ENCODE data around the gene ANKH. TPM values are rescaled to one million over a fixed set of nuclear protein-coding genes. Genes with fewer than 3 reads are reported as not detected.
"Not testable (repeated sequence)": the region's sequence is repeated elsewhere in the genome, so short reads cannot be mapped to it uniquely, and the experiment has no call there.

The ANKH gene
- 100 to 1,000 TPM; 161 to 165 TPM for total RNA-seq
- 10 to 100 TPM; 34.1 to 67.1 TPM for polyA plus RNA-seq

GRCh38 chr5:14871214-14872069, at the start of gene ANKH:
Gene ANKH, minus strand, starts transcription at chr5:14871778. Its CDS starts 331 bp downstream, at chr5:14871447.
- no peaks in the 10 kb centered on the region for H3K36me3 ChIP-seq (ENCODE audit: insufficient read depth, low read length)
- peak within 1 kb of the TSS; percentile 67 for H3K27ac ChIP-seq (ENCODE audit: low read depth, low read length)
- intact Hi-C loops (cut with micrococcal nuclease): loop anchor here (2.0 to 5.0 kb wide), 6 partner anchors 75 to 729 kb away; partner anchors contain the start of gene TRIO
- peaks cover 0 to 9% of the 10 kb centered on the region in 2 donors for H3K36me3 Mint-ChIP-seq
- H3K4me1 ChIP-seq (ENCODE audit: insufficient read depth, low read length): peaks cover 22% of the 10 kb centered on the region
- DNase-seq: peak; percentile 77 to 89 (median 87)
- no peaks in the 10 kb centered on the region for H3K9me3 ChIP-seq (ENCODE audit: control insufficient read depth in 1 of 2, low read length in 2 of 2)
- ChIA-PET POLR2A (ENCODE audit: partially characterized antibody) (interaction anchor here (0.6 to 2.9 kb wide), 14 partner anchors 10 to 355 kb away, joined by 3 to 26 read pairs (median 4); no protein-coding TSS in a partner anchor), CTCF (ENCODE audit: partially characterized antibody) (interaction anchor here (0.6 to 2.0 kb wide), 9 partner anchors 13 to 186 kb away, joined by 3 to 14 read pairs (median 4); no protein-coding TSS in a partner anchor)
- no peaks in the 10 kb centered on the region for H3K9me3 Mint-ChIP-seq
- H3K27me3 ChIP-seq (ENCODE audit: insufficient read depth, low read length): no peaks in the 10 kb centered on the region
- no peaks in the 10 kb centered on the region for H3K27me3 Mint-ChIP-seq
- H3K4me1 Mint-ChIP-seq: peaks cover 29 to 46% (median 33%) of the 10 kb centered on the region in 4 donors
- H3K4me3 Mint-ChIP-seq: peak within 1 kb of the TSS; percentile 94 to 99 (median 98)
- H3K4me3 ChIP-seq (ENCODE audit: low read length in 2 of 2): peak within 1 kb of the TSS; percentile 74 to 76
- H3K27ac Mint-ChIP-seq: peak within 1 kb of the TSS; percentile 96 to 98 (median 97)

GRCh38 chr5:14920121-14920520, 48.5 kb upstream of the ANKH start:
- H3K27ac Mint-ChIP-seq: peak overlapping the region in 1 of 7 donors; percentile 21
- CTCF ChIA-PET (ENCODE audit: partially characterized antibody): no interaction called here
- intact Hi-C loops (cut with micrococcal nuclease): no loop called here

GRCh38 chr5:14919106-14919505, 47.5 kb upstream of the ANKH start:
- H3K27me3 ChIP-seq (ENCODE audit: insufficient read depth, low read length); H3K36me3 Mint-ChIP-seq; H3K27ac Mint-ChIP-seq; H3K9me3 ChIP-seq (ENCODE audit: control insufficient read depth in 1 of 2, low read length in 2 of 2); CTCF ChIA-PET (ENCODE audit: partially characterized antibody); H3K4me1 ChIP-seq (ENCODE audit: insufficient read depth, low read length); H3K9me3 Mint-ChIP-seq; DNase-seq; H3K36me3 ChIP-seq (ENCODE audit: insufficient read depth, low read length); POLR2A ChIA-PET (ENCODE audit: partially characterized antibody); H3K27me3 Mint-ChIP-seq; H3K4me1 Mint-ChIP-seq; H3K4me3 ChIP-seq (ENCODE audit: low read length in 2 of 2); H3K27ac ChIP-seq (ENCODE audit: low read depth, low read length); intact Hi-C loops (cut with micrococcal nuclease); H3K4me3 Mint-ChIP-seq: not testable (repeated sequence)

More at GRCh38 chr5:14920121-14920520, 48.5 kb upstream of the ANKH start:
- Histone ChIP-seq H3K27me3 (ENCODE audit: insufficient read depth, low read length) (no peaks in the 10 kb centered on the region), H3K27ac (ENCODE audit: low read depth, low read length) (no peak overlapping the region), H3K4me3 (ENCODE audit: low read length in 2 of 2) (no peak overlapping the region), H3K36me3 (ENCODE audit: insufficient read depth, low read length) (no peaks in the 10 kb centered on the region), H3K4me1 (ENCODE audit: insufficient read depth, low read length) (peaks cover 7% of the 10 kb centered on the region), H3K9me3 (ENCODE audit: control insufficient read depth in 1 of 2, low read length in 2 of 2) (no peaks in the 10 kb centered on the region)
- peaks cover 1 to 10% (median 7%) of the 10 kb centered on the region in 4 donors for H3K4me1 Mint-ChIP-seq
- H3K27me3 Mint-ChIP-seq: no peaks in the 10 kb centered on the region
- no peaks in the 10 kb centered on the region for H3K9me3 Mint-ChIP-seq
- DNase-seq: no peak
- POLR2A ChIA-PET (ENCODE audit: partially characterized antibody): no interaction called here
- no peak overlapping the region for H3K4me3 Mint-ChIP-seq
- no peaks in the 10 kb centered on the region for H3K36me3 Mint-ChIP-seq

GRCh38 chr5:14917719-14918118, 46.1 kb upstream of the ANKH start:
- no peak overlapping the region for H3K4me3 Mint-ChIP-seq
- peaks cover 0 to 2% (median 0%) of the 10 kb centered on the region in 8 donors for H3K9me3 Mint-ChIP-seq
- no peaks in the 10 kb centered on the region for H3K36me3 Mint-ChIP-seq
- no peaks in the 10 kb centered on the region for H3K4me1 Mint-ChIP-seq
- no peak for DNase-seq
- Histone ChIP-seq H3K4me1 (ENCODE audit: insufficient read depth, low read length) (no peaks in the 10 kb centered on the region), H3K4me3 (ENCODE audit: low read length in 2 of 2) (no peak overlapping the region), H3K36me3 (ENCODE audit: insufficient read depth, low read length) (no peaks in the 10 kb centered on the region), H3K27ac (ENCODE audit: low read depth, low read length) (no peak overlapping the region), H3K9me3 (ENCODE audit: control insufficient read depth in 1 of 2, low read length in 2 of 2) (no peaks in the 10 kb centered on the region), H3K27me3 (ENCODE audit: insufficient read depth, low read length) (no peaks in the 10 kb centered on the region)
- CTCF ChIA-PET (ENCODE audit: partially characterized antibody): no interaction called here
- intact Hi-C loops (cut with micrococcal nuclease): no loop called here
- H3K27me3 Mint-ChIP-seq: peaks cover 0 to 2% of the 10 kb centered on the region in 2 donors
- no peak overlapping the region for H3K27ac Mint-ChIP-seq
- POLR2A ChIA-PET (ENCODE audit: partially characterized antibody): no interaction called here

GRCh38 chr5:14915291-14915952, 43.8 kb upstream of the ANKH start:
- no peaks in the 10 kb centered on the region for H3K36me3 ChIP-seq (ENCODE audit: insufficient read depth, low read length)

GRCh38 chr5:14914623-14915260, 43.2 kb upstream of the ANKH start:
- Mint-ChIP-seq H3K27me3 (peaks cover under 1 to 2% of the 10 kb centered on the region in 2 donors), H3K4me1 (no peaks in the 10 kb centered on the region), H3K4me3 (no peak overlapping the region), H3K27ac (no peak overlapping the region), H3K9me3 (peaks cover 0 to 2% (median 0%) of the 10 kb centered on the region in 8 donors), H3K36me3 (no peaks in the 10 kb centered on the region)
- DNase-seq: no peak
- ChIA-PET POLR2A (ENCODE audit: partially characterized antibody) (no interaction called here), CTCF (ENCODE audit: partially characterized antibody) (no interaction called here)
- H3K36me3 ChIP-seq (ENCODE audit: insufficient read depth, low read length): no peaks in the 10 kb centered on the region
- intact Hi-C loops (cut with micrococcal nuclease): no loop called here
- H3K27me3 ChIP-seq (ENCODE audit: insufficient read depth, low read length): no peaks in the 10 kb centered on the region
- no peak overlapping the region for H3K27ac ChIP-seq (ENCODE audit: low read depth, low read length)
- H3K4me3 ChIP-seq (ENCODE audit: low read length in 2 of 2): no peak overlapping the region
- H3K4me1 ChIP-seq (ENCODE audit: insufficient read depth, low read length): no peaks in the 10 kb centered on the region
- no peaks in the 10 kb centered on the region for H3K9me3 ChIP-seq (ENCODE audit: control insufficient read depth in 1 of 2, low read length in 2 of 2)

More at GRCh38 chr5:14915291-14915952, 43.8 kb upstream of the ANKH start:
- Mint-ChIP-seq H3K36me3 (no peaks in the 10 kb centered on the region), H3K4me3 (no peak overlapping the region), H3K9me3 (peaks cover 0 to 2% (median 0%) of the 10 kb centered on the region in 8 donors), H3K27ac (no peak overlapping the region), H3K27me3 (peaks cover 0 to 2% of the 10 kb centered on the region in 2 donors), H3K4me1 (no peaks in the 10 kb centered on the region)
- intact Hi-C loops (cut with micrococcal nuclease): no loop called here
- H3K9me3 ChIP-seq (ENCODE audit: control insufficient read depth in 1 of 2, low read length in 2 of 2): no peaks in the 10 kb centered on the region
- no peak for DNase-seq
- H3K27ac ChIP-seq (ENCODE audit: low read depth, low read length): no peak overlapping the region
- ChIA-PET CTCF (ENCODE audit: partially characterized antibody) (interaction anchor here (1.0 kb wide), 1 partner anchor 10 kb away, joined by 3 read pairs; no protein-coding TSS in a partner anchor), POLR2A (ENCODE audit: partially characterized antibody) (no interaction called here)
- no peaks in the 10 kb centered on the region for H3K27me3 ChIP-seq (ENCODE audit: insufficient read depth, low read length)
- H3K4me1 ChIP-seq (ENCODE audit: insufficient read depth, low read length): no peaks in the 10 kb centered on the region
- no peak overlapping the region for H3K4me3 ChIP-seq (ENCODE audit: low read length in 2 of 2)

- ChIA-PET CTCF (ENCODE audit: partially characterized antibody) (no interaction called here), POLR2A (ENCODE audit: partially characterized antibody) (no interaction called here)
- H3K27me3 Mint-ChIP-seq: peaks cover 1 to 2% of the 10 kb centered on the region in 2 donors
- no peaks in the 10 kb centered on the region for H3K4me1 Mint-ChIP-seq
- H3K4me3 Mint-ChIP-seq: no peak overlapping the region
- intact Hi-C loops (cut with micrococcal nuclease): no loop called here
- H3K9me3 Mint-ChIP-seq: peaks cover 0 to 2% (median 0%) of the 10 kb centered on the region in 8 donors
- H3K27me3 ChIP-seq (ENCODE audit: insufficient read depth, low read length): no peaks in the 10 kb centered on the region
- no peak overlapping the region for H3K27ac ChIP-seq (ENCODE audit: low read depth, low read length)
- DNase-seq: no peak
- H3K4me3 ChIP-seq (ENCODE audit: low read length in 2 of 2): no peak overlapping the region
- no peaks in the 10 kb centered on the region for H3K4me1 ChIP-seq (ENCODE audit: insufficient read depth, low read length)
- H3K36me3 ChIP-seq (ENCODE audit: insufficient read depth, low read length): no peaks in the 10 kb centered on the region
- no peaks in the 10 kb centered on the region for H3K9me3 ChIP-seq (ENCODE audit: control insufficient read depth in 1 of 2, low read length in 2 of 2)
- H3K27ac Mint-ChIP-seq: no peak overlapping the region
- no peaks in the 10 kb centered on the region for H3K36me3 Mint-ChIP-seq
These were observed 42.6 kb upstream of the ANKH start for GRCh38 chr5:14914193-14914592.
